ENCODE data around the gene TCAIM.

GRCh38 chr3:44337248-44337785, 1.2 kb upstream of the TCAIM start:
- TF ChIP-seq CTCF (IDR thresholded peaks at IDR 0.05): no peak
- no peak for TF ChIP-seq POLR2A (IDR thresholded peaks at IDR 0.05)
- no peak for TF ChIP-seq EP300 (IDR thresholded peaks at IDR 0.05)
